Muscle of leg (tissue), 11 donors: ENCODE measurements around the gene GPX3. TPM values are rescaled to one million over a fixed set of nuclear protein-coding genes. Genes with fewer than 3 reads are reported as not detected.

Source experiments
- DNase-seq: peaks from one replicate; pipeline ENCODE4 v3.0.0; 2013
- H3K27ac ChIP-seq: one replicate; pipeline ENCODE4 v1.5.1; 2013; ENCODE audit warnings: mild to moderate bottlenecking, low read length, control low read depth
- H3K27me3 ChIP-seq: one replicate; pipeline ENCODE4 v1.6.1; 2013; ENCODE audit warnings: low read length; ENCODE audit not compliant: control insufficient read depth, insufficient read depth
- H3K36me3 ChIP-seq: one replicate; pipeline ENCODE4 v1.6.1; 2013; ENCODE audit warnings: low read length; ENCODE audit not compliant: control insufficient read depth, insufficient read depth
- H3K4me1 ChIP-seq: one replicate; pipeline ENCODE4 v1.6.1; 2013; ENCODE audit warnings: low read length; ENCODE audit not compliant: control insufficient read depth, insufficient read depth
- H3K4me3 ChIP-seq: one replicate; pipeline ENCODE4 v1.5.1; 2013; ENCODE audit warnings: low read length, control low read depth
- H3K9me3 ChIP-seq: replicated peaks from 2 replicates; pipeline ENCODE4 v1.6.1; 2013; ENCODE audit warnings: low read depth, low read length; ENCODE audit not compliant: control insufficient read depth
- WGBS: methylation state at CpG from one replicate; pipeline ENCODE4 v1.1.5; 2013; ENCODE audit warnings: missing lambda C conversion rate; ENCODE audit not compliant: insufficient coverage; 5-methylcytosine and 5-hydroxymethylcytosine counted together
- polyA plus RNA-seq, 8 donors: library from polyadenylated mRNA; unstranded; fragments of 120-200 nt; gene quantifications; one replicate each; pipeline versions ENCODE4 v1.2.1 to v1.2.3, GENCODE V29; 2013; ENCODE audit warnings: inconsistent platforms in 1 of 8, low replicate concordance in 1 of 8; ENCODE audit not compliant: insufficient read length in 8 of 8, insufficient read depth in 1 of 8
- total RNA-seq: library from RNA; stranded (reverse); fragments of 120-200 nt; gene quantifications from one replicate; pipeline ENCODE4 v1.2.4, GENCODE V29; 2013

GPX3 gene
- total and polyA plus RNA-seq, 9 donors = 28.8 to 91.7 (median 41.5) TPM

DNA sequence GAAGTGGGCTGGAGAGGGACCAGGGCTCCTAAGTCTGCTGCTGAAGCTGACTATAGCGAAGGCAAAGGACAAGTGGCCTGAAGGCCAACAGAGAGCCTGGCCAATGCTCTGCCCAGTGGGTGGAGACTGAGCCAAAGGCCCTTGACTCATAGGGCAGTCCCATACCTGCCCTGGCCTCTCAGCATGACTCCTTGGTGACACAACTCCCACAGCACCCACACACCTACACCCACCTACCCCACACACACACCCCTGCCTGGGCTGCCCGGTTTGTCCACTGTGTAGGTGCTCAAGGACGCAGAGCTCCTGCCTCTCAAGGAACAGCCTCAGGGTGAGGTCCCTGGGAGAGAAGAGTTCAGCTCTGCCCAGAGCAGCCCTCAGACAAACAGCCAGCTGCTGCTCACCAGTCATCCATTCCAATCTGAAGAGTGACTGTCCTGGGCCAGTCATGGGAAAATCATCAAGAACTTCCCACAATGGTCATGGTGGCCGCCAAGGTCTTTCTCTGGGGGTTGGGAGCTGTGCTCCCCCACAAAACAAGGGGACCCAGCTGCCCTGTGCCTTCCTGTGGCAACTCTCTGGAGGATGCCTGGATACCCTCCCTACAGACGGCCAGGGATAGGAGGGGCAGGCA is 55.4 kb downstream of the GPX3 start:
- no peak overlapping the region for H3K27ac ChIP-seq
- WGBS = 96% methylated on average over 3 of the region's 5 CpGs
- peaks cover 14% of the 10 kb centered on the region for H3K4me1 ChIP-seq
- no peaks in the 10 kb centered on the region for H3K9me3 ChIP-seq
- no peak for DNase-seq
- peaks cover 17% of the 10 kb centered on the region for H3K36me3 ChIP-seq
- no peaks in the 10 kb centered on the region for H3K27me3 ChIP-seq
- no peak overlapping the region for H3K4me3 ChIP-seq

DNA sequence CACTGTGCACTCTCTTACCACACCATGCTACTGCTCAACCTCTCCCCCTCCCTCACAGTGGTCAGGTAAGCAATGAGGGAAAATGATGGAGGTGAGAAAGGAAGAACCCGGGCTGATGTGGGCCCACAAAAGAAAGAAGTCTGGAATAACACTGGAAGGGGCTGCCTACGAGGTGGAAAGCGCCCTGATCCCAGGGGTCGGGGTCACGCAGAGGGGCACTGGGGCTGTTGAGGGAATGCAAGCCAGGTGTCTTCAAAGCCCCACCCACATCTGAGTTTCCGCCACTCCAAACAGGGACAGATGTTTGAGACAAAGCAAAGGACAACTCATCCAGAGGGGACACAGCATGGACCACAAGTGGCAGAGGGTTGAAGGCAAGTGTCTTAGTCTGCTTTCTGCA is 56.2 kb downstream of the GPX3 start:
- WGBS = 81% methylated on average over 5 of the region's 6 CpGs
- peaks cover 16% of the 10 kb centered on the region for H3K4me1 ChIP-seq
- H3K27me3 ChIP-seq = no peaks in the 10 kb centered on the region
- peaks cover 16% of the 10 kb centered on the region for H3K36me3 ChIP-seq
- H3K4me3 ChIP-seq = no peak overlapping the region
- H3K27ac ChIP-seq = no peak overlapping the region
- no peaks in the 10 kb centered on the region for H3K9me3 ChIP-seq
- DNase-seq = no peak

DNA sequence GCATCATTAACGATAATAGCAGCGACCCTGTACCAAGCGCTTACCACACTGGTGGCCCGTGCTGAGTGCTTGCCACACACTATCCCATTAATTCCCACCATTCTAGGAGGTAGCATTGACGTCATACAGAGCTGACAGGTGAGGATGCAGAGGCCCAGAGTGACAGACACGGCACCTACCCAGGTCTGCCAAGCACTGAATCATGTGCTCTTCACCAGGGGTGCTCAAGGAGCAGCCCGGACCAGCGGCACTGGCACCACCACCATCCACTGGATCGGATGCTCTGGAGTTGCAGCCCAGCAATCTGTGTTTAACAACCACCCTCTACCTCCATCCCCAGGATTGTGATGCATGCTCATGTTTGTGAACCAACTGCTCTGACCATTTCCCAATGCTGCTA is 57.0 kb downstream of the GPX3 start:
- Histone ChIP-seq H3K9me3 (no peaks in the 10 kb centered on the region), H3K4me1 (peaks cover 21% of the 10 kb centered on the region), H3K27ac (no peak overlapping the region), H3K4me3 (no peak overlapping the region), H3K36me3 (peaks cover 11% of the 10 kb centered on the region), H3K27me3 (no peaks in the 10 kb centered on the region)
- WGBS = 92% methylated on average over 9 of the region's 9 CpGs
- no peak for DNase-seq

DNA sequence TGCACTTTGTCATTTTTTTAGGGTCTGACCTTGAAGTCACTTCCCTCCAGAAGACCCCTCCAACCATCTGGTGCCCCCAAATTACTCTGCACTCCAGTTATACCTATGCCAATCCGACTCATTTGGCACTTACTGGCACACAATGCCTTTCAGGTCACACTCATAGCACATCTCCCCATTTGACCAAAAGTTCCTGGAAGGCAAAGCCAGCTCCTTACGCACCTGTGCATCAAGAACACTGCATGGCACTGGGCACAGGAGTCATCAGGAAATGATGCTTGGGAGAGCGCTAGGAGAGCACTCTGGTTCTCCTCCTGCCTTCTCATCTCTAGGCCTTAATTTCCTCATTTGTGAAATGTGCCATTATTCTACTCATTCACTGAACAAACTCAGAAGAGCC is 57.6 kb downstream of the GPX3 start:
- Histone ChIP-seq H3K27ac (no peak overlapping the region), H3K4me1 (peaks cover 26% of the 10 kb centered on the region)
- 94% methylated on average over 3 of the region's 3 CpGs for WGBS

More for the DNA sequence above, 57.6 kb downstream of the GPX3 start:
- DNase-seq = no peak
- H3K36me3 ChIP-seq = peaks cover 11% of the 10 kb centered on the region
- no peaks in the 10 kb centered on the region for H3K27me3 ChIP-seq
- no peak overlapping the region for H3K4me3 ChIP-seq
- H3K9me3 ChIP-seq = no peaks in the 10 kb centered on the region

Other genes starting within 250 kb of the GPX3 start
- 9.8 TPM for gene SMIM3, start 241.8 kb upstream of the GPX3 start, total RNA-seq
- 10 to 100 TPM in 2 of 8 donors, 1 to 10 TPM in 6; 7.0 to 11.1 (median 8.1) TPM for gene SMIM3, start 241.8 kb upstream of the GPX3 start, polyA plus RNA-seq
- gene IRGM, start 174.1 kb upstream of the GPX3 start, total RNA-seq = not detected
- gene IRGM, start 174.1 kb upstream of the GPX3 start, polyA plus RNA-seq = under 1 TPM in 2 of 8 donors, not detected in 6; 0.20 to 0.29 TPM
- 11.0 TPM for gene ZNF300, start 115.6 kb upstream of the GPX3 start, total RNA-seq
- gene ZNF300, start 115.6 kb upstream of the GPX3 start, polyA plus RNA-seq = 10 to 100 TPM in 6 of 8 donors, 1 to 10 TPM in 2; 8.8 to 12.9 (median 11.3) TPM
- gene TNIP1, start 60.4 kb downstream of the GPX3 start, total RNA-seq = 51.3 TPM
- gene TNIP1, start 60.4 kb downstream of the GPX3 start, polyA plus RNA-seq = 100 to 1,000 TPM in 1 of 8 donors, 10 to 100 TPM in 7; 67.5 to 102 (median 89.7) TPM
- 370 TPM for gene ANXA6, start 137.2 kb downstream of the GPX3 start, total RNA-seq
- 100 to 1,000 TPM; 335 to 439 (median 394) TPM for gene ANXA6, start 137.2 kb downstream of the GPX3 start, polyA plus RNA-seq
- gene CCDC69, start 203.5 kb downstream of the GPX3 start, total RNA-seq = 61.4 TPM
- 100 to 1,000 TPM in 1 of 8 donors, 10 to 100 TPM in 7; 38.5 to 104 (median 85.5) TPM for gene CCDC69, start 203.5 kb downstream of the GPX3 start, polyA plus RNA-seq
- 22.2 TPM for gene GM2A, start 232.6 kb downstream of the GPX3 start, total RNA-seq
- 10 to 100 TPM; 16.2 to 22.9 (median 19.3) TPM for gene GM2A, start 232.6 kb downstream of the GPX3 start, polyA plus RNA-seq